Upper lobe of left lung (tissue), 6 donors: ENCODE results near the gene CGRRF1. TPM values are rescaled to one million over a fixed set of nuclear protein-coding genes. Genes with fewer than 3 reads are reported as not detected.

Experiments used
- ATAC-seq, 2 donors: fragments of 200-7000 bp; cut with Tn5 transposase; one replicate each; pipeline ENCODE4 v1.9.1; 2022; ENCODE audit warnings: mild to moderate bottlenecking in 2 of 2, moderate library complexity in 2 of 2; ENCODE audit not compliant: low FRiP score in 2 of 2
- DNase-seq, 2 donors: peaks; one replicate each; pipeline ENCODE4 v3.0.0-alpha.2; 2019 to 2020
- H3K27ac ChIP-seq, 4 donors: fragments of 200-600 bp; sonication (generic); one replicate each; pipeline ENCODE4 v1.5.1; 2016 to 2019
- H3K27me3 ChIP-seq, 4 donors: fragments of 200-600 bp; sonication (generic); one replicate each; pipeline ENCODE4 v1.5.1; 2017 to 2019
- H3K36me3 ChIP-seq, 4 donors: fragments of 200-600 bp; sonication (generic); one replicate each; pipeline ENCODE4 v1.5.1; 2016 to 2019
- H3K4me1 ChIP-seq, 4 donors: fragments of 200-600 bp; sonication (generic); one replicate each; pipeline ENCODE4 v1.5.1; 2018 to 2019
- H3K4me3 ChIP-seq, 4 donors: fragments of 200-600 bp; sonication (generic); one replicate each; pipeline ENCODE4 v1.5.1; 2017 to 2019; ENCODE audit warnings: mild to moderate bottlenecking in 2 of 4, moderate library complexity in 1 of 4
- H3K9me3 ChIP-seq, 4 donors: fragments of 200-600 bp; sonication (generic); one replicate each; pipeline ENCODE4 v1.5.1; 2018 to 2019
- CTCF ChIP-seq, 6 experiments: fragments of 450-650 bp in 4 of 6; fragments of 200-600 bp in 2 of 6; sonication (generic) in 2 of 6; IDR thresholded peaks; one replicate each; pipeline ENCODE4 v1.5.1; 2016 to 2019; ENCODE audit warnings: antibody characterized with exemption in 6 of 6
- EP300 ChIP-seq, 4 donors: sonication (generic); formaldehyde crosslinking; IDR thresholded peaks; one replicate each; pipeline ENCODE4 v1.5.1; 2017; ENCODE audit warnings: antibody characterized with exemption in 4 of 4, control low read depth in 2 of 4
- POLR2A ChIP-seq, 4 donors: fragments of 450-650 bp; IDR thresholded peaks; one replicate each; pipeline ENCODE4 v1.5.1; 2016 to 2017; ENCODE audit warnings: antibody characterized with exemption in 4 of 4, mild to moderate bottlenecking in 2 of 4
- POLR2AphosphoS5 ChIP-seq, 2 donors: sonication (generic); formaldehyde crosslinking; IDR thresholded peaks; one replicate each; pipeline ENCODE4 v1.5.1; 2017; ENCODE audit warnings: antibody characterized with exemption in 2 of 2
- WGBS, 2 donors: methylation state at CpG; one replicate each; pipeline ENCODE4 v1.1.5; 2017 to 2018; 5-methylcytosine and 5-hydroxymethylcytosine counted together
- total RNA-seq, 6 donors: library from RNA; depleted of rRNA in 4 of 6; stranded (reverse); fragments of >200 nt in 4 of 6; gene quantifications; one replicate each; pipeline versions ENCODE4 v1.1.0 to v1.2.1, GENCODE V29; 2016 to 2021
- donor health status: DM: no; HTN: no; CAD: no; lungs with moderate emphysema.
- donor health status: DM: no; HTN: yes; CAD: no; lungs with severe emphysema.

Gene CGRRF1
- total RNA-seq, 6 donors from 2014 or later, result 2.1 to 24.0 (median 16.7) TPM

GRCh38 chr14:54483073-54483745 lies 26.5 kb upstream of the CGRRF1 start:
- 75 to 82% methylated on average over 7 to 8 of the region's 8 CpGs for whole genome bisulfite sequencing, 2 donors
- TF ChIP-seq POLR2AphosphoS5 (IDR thresholded peaks at IDR 0.05) (no peak), EP300 (IDR thresholded peaks at IDR 0.05) (no peak), POLR2A (IDR thresholded peaks at IDR 0.05) (no peak), CTCF (IDR thresholded peaks at IDR 0.05) (no peak)
- no peak overlapping the region for H3K4me3 ChIP-seq
- DNase-seq (no peak), ATAC-seq (no peak)
- peaks cover 8 to 33% (median 20%) of the 10 kb centered on the region in 4 donors for H3K4me1 ChIP-seq
- H3K36me3 ChIP-seq, result peaks cover 0 to 36% (median 2%) of the 10 kb centered on the region in 4 donors
- H3K9me3 ChIP-seq, result no peaks in the 10 kb centered on the region
- no peak overlapping the region for H3K27ac ChIP-seq
- H3K27me3 ChIP-seq, result no peaks in the 10 kb centered on the region

- Histone ChIP-seq H3K27ac (no peak overlapping the region), H3K4me1 (peaks cover 8 to 33% (median 21%) of the 10 kb centered on the region in 4 donors), H3K4me3 (no peak overlapping the region), H3K27me3 (no peaks in the 10 kb centered on the region), H3K36me3 (peaks cover 0 to 30% (median 2%) of the 10 kb centered on the region in 4 donors), H3K9me3 (no peaks in the 10 kb centered on the region)
- DNase-seq (no peak), ATAC-seq (no peak)
- no peak for TF ChIP-seq CTCF (IDR thresholded peaks at IDR 0.05)
- no peak for TF ChIP-seq EP300 (IDR thresholded peaks at IDR 0.05)
- no peak for TF ChIP-seq POLR2AphosphoS5 (IDR thresholded peaks at IDR 0.05)
- TF ChIP-seq POLR2A (IDR thresholded peaks at IDR 0.05), result no peak
These were observed 25.9 kb upstream of the CGRRF1 start for GRCh38 chr14:54483846-54484245.

GRCh38 chr14:54486685-54487084 lies 23.0 kb upstream of the CGRRF1 start:
- 78 to 83% methylated on average over 1 of the region's 1 CpG for WGBS, 2 donors
- TF ChIP-seq POLR2AphosphoS5 (IDR thresholded peaks at IDR 0.05), result no peak
- no peak for TF ChIP-seq EP300 (IDR thresholded peaks at IDR 0.05)
- TF ChIP-seq CTCF (IDR thresholded peaks at IDR 0.05), result no peak
- TF ChIP-seq POLR2A (IDR thresholded peaks at IDR 0.05), result no peak
- H3K9me3 ChIP-seq, result no peaks in the 10 kb centered on the region
- no peak for DNase-seq
- H3K4me1 ChIP-seq, result peaks cover 14 to 36% (median 30%) of the 10 kb centered on the region in 4 donors
- H3K4me3 ChIP-seq, result no peak overlapping the region
- H3K27ac ChIP-seq, result no peak overlapping the region
- H3K36me3 ChIP-seq, result peaks cover 0 to 18% (median 2%) of the 10 kb centered on the region in 4 donors
- no peaks in the 10 kb centered on the region for H3K27me3 ChIP-seq
- ATAC-seq, result no peak

GRCh38 chr14:54487771-54488170 lies 21.9 kb upstream of the CGRRF1 start:
- ATAC-seq (peak; percentile 60 to 66), DNase-seq (no peak)
- peaks cover 14 to 34% (median 30%) of the 10 kb centered on the region in 4 donors for H3K4me1 ChIP-seq
- no peak for TF ChIP-seq EP300 (IDR thresholded peaks at IDR 0.05)
- no peak for TF ChIP-seq CTCF (IDR thresholded peaks at IDR 0.05)
- TF ChIP-seq POLR2AphosphoS5 (IDR thresholded peaks at IDR 0.05), result no peak
- peak in 1 of 4 donors; percentile 34 for TF ChIP-seq POLR2A (IDR thresholded peaks at IDR 0.05)
- H3K9me3 ChIP-seq, result no peaks in the 10 kb centered on the region
- peak overlapping the region; percentile 92 to 99 (median 96) for H3K27ac ChIP-seq
- H3K36me3 ChIP-seq, result peaks cover 0 to 7% (median 2%) of the 10 kb centered on the region in 4 donors
- H3K27me3 ChIP-seq, result no peaks in the 10 kb centered on the region
- 54 to 59% methylated on average over 4 of the region's 4 CpGs for WGBS, 2 donors
- H3K4me3 ChIP-seq, result peak overlapping the region; percentile 9 to 84 (median 70)

GRCh38 chr14:54488318-54488645 lies 21.4 kb upstream of the CGRRF1 start:
- DNase-seq (no peak), ATAC-seq (no peak)
- peak overlapping the region; percentile 92 to 99 (median 96) for H3K27ac ChIP-seq
- H3K36me3 ChIP-seq, result peaks cover 0 to 2% (median under 1%) of the 10 kb centered on the region in 4 donors
- peak in 2 of 6 experiments; percentile 15 to 45 for TF ChIP-seq CTCF (IDR thresholded peaks at IDR 0.05)
- TF ChIP-seq EP300 (IDR thresholded peaks at IDR 0.05), result no peak
- peak overlapping the region; percentile 61 to 89 (median 82) for H3K4me3 ChIP-seq
- peaks cover 14 to 34% (median 30%) of the 10 kb centered on the region in 4 donors for H3K4me1 ChIP-seq
- no peaks in the 10 kb centered on the region for H3K9me3 ChIP-seq
- 1 to 2% methylated on average over 8 to 9 of the region's 9 CpGs for WGBS, 2 donors
- no peaks in the 10 kb centered on the region for H3K27me3 ChIP-seq
